Transverse colon (tissue), 4 donors: Measurements from ENCODE around the gene SIX3. TPM values are rescaled to one million over a fixed set of nuclear protein-coding genes. Genes with fewer than 3 reads are reported as not detected.

Experiments used
- DNase-seq: peaks from one replicate; pipeline ENCODE4 v3.0.0-alpha.2; 2019
- H3K27ac ChIP-seq, 4 donors: fragments of 200-600 bp; sonication (generic); 2 replicates each; pipeline ENCODE4 v1.5.1; 2016 to 2018; ENCODE audit warnings: inconsistent platforms in 4 of 4
- H3K27me3 ChIP-seq: fragments of 200-600 bp; sonication (generic); 2 replicates; pipeline ENCODE4 v1.5.1; 2017; ENCODE audit warnings: inconsistent platforms
- H3K36me3 ChIP-seq, 4 donors: fragments of 200-600 bp; sonication (generic); 2 replicates each; pipeline ENCODE4 v1.5.1; 2017 to 2019; ENCODE audit warnings: inconsistent platforms in 4 of 4
- H3K4me1 ChIP-seq, 4 donors: fragments of 200-600 bp; sonication (generic); 2 replicates each; pipeline ENCODE4 v1.5.1; 2017 to 2020; ENCODE audit warnings: inconsistent platforms in 4 of 4
- H3K4me3 ChIP-seq, 4 donors: fragments of 200-600 bp; sonication (generic); 1 replicate in 1 of 4; 2 replicates in 3 of 4; pipeline versions ENCODE4 v1.5.1 to v1.6.1; 2017 to 2019; ENCODE audit warnings: inconsistent platforms in 4 of 4
- H3K9me3 ChIP-seq, 2 donors: fragments of 200-600 bp; sonication (generic); 2 replicates each; pipeline ENCODE4 v1.5.1; 2017 to 2019; ENCODE audit warnings: inconsistent platforms in 2 of 2
- CTCF ChIP-seq, 5 experiments: fragments of 200-600 bp in 3 of 5; fragments of 450-650 bp in 2 of 5; sonication (generic) in 3 of 5; IDR thresholded peaks; 1 replicate in 2 of 5; 2 replicates in 3 of 5; pipeline ENCODE4 v1.5.1; 2016 to 2017; ENCODE audit warnings: antibody characterized with exemption in 5 of 5, inconsistent platforms in 3 of 5, mild to moderate bottlenecking in 2 of 5, moderate library complexity in 1 of 5
- EP300 ChIP-seq: sonication (generic); formaldehyde crosslinking; IDR thresholded peaks from one replicate; pipeline ENCODE4 v1.6.1; 2017; ENCODE audit warnings: antibody characterized with exemption, low read depth
- POLR2A ChIP-seq: fragments of 450-650 bp; IDR thresholded peaks from one replicate; pipeline ENCODE4 v1.6.1; 2016; ENCODE audit warnings: antibody characterized with exemption, mild to moderate bottlenecking, moderate library complexity
- POLR2AphosphoS5 ChIP-seq, 3 donors: sonication (generic); formaldehyde crosslinking; IDR thresholded peaks; one replicate each; pipeline ENCODE4 v1.6.1; 2016; ENCODE audit warnings: antibody characterized with exemption in 3 of 3
- WGBS, 2 donors: methylation state at CpG; one replicate each; pipeline ENCODE4 v1.1.5; 2018; ENCODE audit warnings: low coverage in 1 of 2; 5-methylcytosine and 5-hydroxymethylcytosine counted together
- in situ Hi-C, 4 donors: fragments of 200-750 bp; cut with MboI; loops; one replicate each; pipeline versions ENCODE4 v1.15.0 to v1.15.1; 2017; ENCODE audit warnings: low sequenced_read_pairs in 3 of 4, low pct_ligation_motif_present in 1 of 4, low pct_unique_long_range_greater_than_20kb in 1 of 4
- intact Hi-C: fragments of 100-400 bp; cut with DNase I; formaldehyde crosslinking; loops from one replicate; pipeline ENCODE4 v1.15.1; 2023; ENCODE audit warnings: low total_unique reads
- total RNA-seq, 4 donors: library from RNA; depleted of rRNA; stranded (reverse); fragments of >200 nt; gene quantifications; one replicate each; pipeline ENCODE4 v1.1.0, GENCODE V29; 2016

SIX3 gene
- total RNA-seq, 4 donors from 2014 or later, result not detected

GRCh38 chr2:44952806-44953498, 11.4 kb downstream of the SIX3 start:
- Histone ChIP-seq H3K4me3 (peak overlapping the region in 3 of 4 donors; percentile 3 to 43 (median 23)), H3K36me3 (no peaks in the 10 kb centered on the region), H3K4me1 (peaks cover 14 to 38% (median 29%) of the 10 kb centered on the region in 4 donors), H3K27ac (no peak overlapping the region), H3K9me3 (no peaks in the 10 kb centered on the region), H3K27me3 (peaks cover 94% of the 10 kb centered on the region)
- 14 to 24% methylated on average over 4 to 35 of the region's 39 CpGs for WGBS, 2 donors
- in situ Hi-C loops, result loop anchor here (10.0 to 25.0 kb wide), 4 partner anchors 466 to 916 kb away; no protein-coding TSS in a partner anchor
- DNase-seq, result no peak
- TF ChIP-seq CTCF (IDR thresholded peaks at IDR 0.05) (no peak), POLR2A (no peak), POLR2AphosphoS5 (IDR thresholded peaks at IDR 0.05) (no peak), EP300 (no peak)
- intact Hi-C loops, result loop anchor here (5.0 kb wide), 1 partner anchor 471 kb away; no protein-coding TSS in a partner anchor

- WGBS, 2 donors, result 12 to 27% methylated on average over 3 to 8 of the region's 8 CpGs
- intact Hi-C loops (loop anchor here (5.0 kb wide), 1 partner anchor 471 kb away; no protein-coding TSS in a partner anchor), in situ Hi-C loops (loop anchor here (10.0 to 25.0 kb wide), 4 partner anchors 466 to 916 kb away; no protein-coding TSS in a partner anchor)
- H3K4me3 ChIP-seq, result no peak overlapping the region
- no peak for DNase-seq
- H3K27me3 ChIP-seq, result peaks cover 94% of the 10 kb centered on the region
- H3K27ac ChIP-seq, result no peak overlapping the region
- no peaks in the 10 kb centered on the region for H3K36me3 ChIP-seq
- H3K9me3 ChIP-seq, result no peaks in the 10 kb centered on the region
- peaks cover 14 to 38% (median 29%) of the 10 kb centered on the region in 4 donors for H3K4me1 ChIP-seq
- TF ChIP-seq EP300 (no peak), POLR2A (no peak), CTCF (IDR thresholded peaks at IDR 0.05) (no peak), POLR2AphosphoS5 (IDR thresholded peaks at IDR 0.05) (no peak)
Measured at GRCh38 chr2:44953499-44953883, 12.0 kb downstream of the SIX3 start.

- H3K27me3 ChIP-seq, result peaks cover 94% of the 10 kb centered on the region
- H3K4me3 ChIP-seq, result peak overlapping the region in 1 of 4 donors; percentile 25
- no peak for DNase-seq
- H3K4me1 ChIP-seq, result peaks cover 14 to 35% (median 29%) of the 10 kb centered on the region in 4 donors
- no peaks in the 10 kb centered on the region for H3K36me3 ChIP-seq
- in situ Hi-C loops (loop anchor here (10.0 to 25.0 kb wide), 4 partner anchors 467 to 917 kb away; no protein-coding TSS in a partner anchor), intact Hi-C loops (loop anchor here (5.0 kb wide), 1 partner anchor 472 kb away; no protein-coding TSS in a partner anchor)
- H3K27ac ChIP-seq, result no peak overlapping the region
- 16% methylated on average over 25 of the region's 25 CpGs; no CpG with 5 or more reads in 1 of the 2 donors for WGBS, 2 donors
- no peaks in the 10 kb centered on the region for H3K9me3 ChIP-seq
- TF ChIP-seq CTCF (IDR thresholded peaks at IDR 0.05) (no peak), POLR2AphosphoS5 (IDR thresholded peaks at IDR 0.05) (no peak), EP300 (no peak)
Measured at GRCh38 chr2:44954447-44954888, 13.0 kb downstream of the SIX3 start.

GRCh38 chr2:44954889-44955592, 13.5 kb downstream of the SIX3 start:
- no peak for TF ChIP-seq CTCF (IDR thresholded peaks at IDR 0.05)
- no peak for TF ChIP-seq EP300
- TF ChIP-seq POLR2AphosphoS5 (IDR thresholded peaks at IDR 0.05), result no peak
- no peak for TF ChIP-seq POLR2A
- no peaks in the 10 kb centered on the region for H3K9me3 ChIP-seq
- in situ Hi-C loops, result loop anchor here (10.0 to 25.0 kb wide), 4 partner anchors 468 to 918 kb away; no protein-coding TSS in a partner anchor
- WGBS, 2 donors, result 7% methylated on average over 33 of the region's 44 CpGs; no CpG with 5 or more reads in 1 of the 2 donors
- H3K36me3 ChIP-seq, result no peaks in the 10 kb centered on the region
- H3K4me3 ChIP-seq, result peak overlapping the region in 1 of 4 donors; percentile 25
- peaks cover 14 to 31% (median 26%) of the 10 kb centered on the region in 4 donors for H3K4me1 ChIP-seq
- H3K27me3 ChIP-seq, result peaks cover 94% of the 10 kb centered on the region
- no peak for DNase-seq
- intact Hi-C loops, result loop anchor here (5.0 kb wide), 1 partner anchor 473 kb away; no protein-coding TSS in a partner anchor
- no peak overlapping the region for H3K27ac ChIP-seq
